Activated T-cell treated with anti-CD3 and anti-CD28 coated beads, Interleukin-2, amount 50 U/mL, for 72 hours (primary cell): Measurements from ENCODE around the gene SH3PXD2B. TPM values are rescaled to one million over a fixed set of nuclear protein-coding genes. Genes with fewer than 3 reads are reported as not detected.

ENCODE experiments used
- ATAC-seq, 2 donors: fragments of 150-1000 bp; cut with Tn5 transposase; replicated peaks in 1 of 2; 2 replicates each; pipeline ENCODE4 v1.10.0; 2021; ENCODE audit warnings: moderate library complexity in 2 of 2, mild to moderate bottlenecking in 1 of 2
- DNase-seq, 2 donors: peaks; one replicate each; pipeline ENCODE4 v3.0.0; 2021 to 2022; ENCODE audit warnings: mixed read lengths in 1 of 2
- H3K27ac Mint-ChIP-seq: one replicate; pipeline ENCODE4 v1.8.0; 2022; ENCODE audit warnings: mild to moderate bottlenecking, moderate library complexity, mixed read lengths
- H3K27me3 Mint-ChIP-seq: one replicate; pipeline ENCODE4 v1.8.0; 2022; ENCODE audit warnings: low read depth, mixed read lengths
- H3K36me3 Mint-ChIP-seq, 2 donors: one replicate each; pipeline ENCODE4 v1.8.0; 2022; ENCODE audit warnings: mixed read lengths in 2 of 2, mild to moderate bottlenecking in 1 of 2; ENCODE audit not compliant: insufficient read depth in 2 of 2
- H3K4me1 Mint-ChIP-seq: one replicate; pipeline ENCODE4 v1.8.0; 2022; ENCODE audit warnings: low read depth, mixed read lengths
- H3K4me3 Mint-ChIP-seq, 2 donors: one replicate each; pipeline ENCODE4 v1.8.0; 2022; ENCODE audit warnings: mild to moderate bottlenecking in 2 of 2, mixed read lengths in 2 of 2, moderate library complexity in 2 of 2
- H3K9me3 Mint-ChIP-seq, 2 donors: one replicate each; pipeline ENCODE4 v1.8.0; 2022; ENCODE audit warnings: mixed read lengths in 2 of 2
- total RNA-seq, 2 donors: library from RNA; stranded (reverse); gene quantifications; one replicate each; pipeline ENCODE4 v1.2.3, GENCODE V29; 2022

SH3PXD2B gene
- total RNA-seq, 2 donors from 2014 or later = 0.49 to 1.3 TPM

DNA sequence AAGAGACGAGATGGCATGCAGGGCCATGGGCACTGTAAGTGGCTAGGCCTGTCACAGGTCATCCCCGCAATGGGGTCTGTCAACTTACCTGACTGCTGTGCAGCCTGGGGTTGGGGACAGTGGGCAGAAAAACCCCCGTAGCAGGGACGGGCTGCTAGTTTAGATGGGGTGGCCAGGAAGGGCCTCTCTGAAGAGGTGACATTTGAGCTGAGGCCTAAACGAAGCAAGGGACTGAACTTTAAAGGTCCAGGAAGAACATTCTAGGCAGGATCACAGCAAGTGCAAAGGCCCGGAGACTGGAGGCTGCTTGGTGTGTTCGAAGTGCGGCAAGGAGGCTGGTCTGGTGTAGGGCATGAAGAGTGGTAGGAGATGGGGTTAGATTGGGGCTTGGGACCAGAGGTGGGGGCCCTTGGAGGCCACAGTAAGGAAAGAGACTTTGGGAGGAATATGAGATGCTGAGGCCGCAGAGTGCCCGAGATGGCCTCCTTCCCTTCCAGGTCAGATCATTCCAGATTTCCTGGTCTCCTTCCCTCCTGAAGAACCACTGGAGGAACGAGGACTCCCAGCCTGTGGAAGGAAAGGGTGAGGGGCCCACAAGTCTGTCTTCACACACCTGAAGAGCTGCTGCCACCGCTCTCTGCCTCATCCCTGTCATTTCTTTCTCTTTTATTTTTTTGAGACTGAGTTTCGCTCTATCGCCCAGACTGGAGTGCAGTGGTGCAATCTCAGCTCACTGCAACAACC lies 37.9 kb upstream of the SH3PXD2B start:
- Mint-ChIP-seq H3K27ac (no peak overlapping the region), H3K9me3 (no peaks in the 10 kb centered on the region), H3K27me3 (peaks cover 6% of the 10 kb centered on the region), H3K4me1 (no peaks in the 10 kb centered on the region), H3K4me3 (no peak overlapping the region), H3K36me3 (no peaks in the 10 kb centered on the region)
- no peak for ATAC-seq
- no peak for DNase-seq

GRCh38 chr5:172491481-172491880 lies 37.2 kb upstream of the SH3PXD2B start:
- H3K9me3 Mint-ChIP-seq = no peaks in the 10 kb centered on the region
- no peaks in the 10 kb centered on the region for H3K4me1 Mint-ChIP-seq
- no peak for DNase-seq
- no peak overlapping the region for H3K4me3 Mint-ChIP-seq
- no peak for ATAC-seq
- H3K27me3 Mint-ChIP-seq = peaks cover 8% of the 10 kb centered on the region
- H3K27ac Mint-ChIP-seq = no peak overlapping the region
- H3K36me3 Mint-ChIP-seq = no peaks in the 10 kb centered on the region

DNA sequence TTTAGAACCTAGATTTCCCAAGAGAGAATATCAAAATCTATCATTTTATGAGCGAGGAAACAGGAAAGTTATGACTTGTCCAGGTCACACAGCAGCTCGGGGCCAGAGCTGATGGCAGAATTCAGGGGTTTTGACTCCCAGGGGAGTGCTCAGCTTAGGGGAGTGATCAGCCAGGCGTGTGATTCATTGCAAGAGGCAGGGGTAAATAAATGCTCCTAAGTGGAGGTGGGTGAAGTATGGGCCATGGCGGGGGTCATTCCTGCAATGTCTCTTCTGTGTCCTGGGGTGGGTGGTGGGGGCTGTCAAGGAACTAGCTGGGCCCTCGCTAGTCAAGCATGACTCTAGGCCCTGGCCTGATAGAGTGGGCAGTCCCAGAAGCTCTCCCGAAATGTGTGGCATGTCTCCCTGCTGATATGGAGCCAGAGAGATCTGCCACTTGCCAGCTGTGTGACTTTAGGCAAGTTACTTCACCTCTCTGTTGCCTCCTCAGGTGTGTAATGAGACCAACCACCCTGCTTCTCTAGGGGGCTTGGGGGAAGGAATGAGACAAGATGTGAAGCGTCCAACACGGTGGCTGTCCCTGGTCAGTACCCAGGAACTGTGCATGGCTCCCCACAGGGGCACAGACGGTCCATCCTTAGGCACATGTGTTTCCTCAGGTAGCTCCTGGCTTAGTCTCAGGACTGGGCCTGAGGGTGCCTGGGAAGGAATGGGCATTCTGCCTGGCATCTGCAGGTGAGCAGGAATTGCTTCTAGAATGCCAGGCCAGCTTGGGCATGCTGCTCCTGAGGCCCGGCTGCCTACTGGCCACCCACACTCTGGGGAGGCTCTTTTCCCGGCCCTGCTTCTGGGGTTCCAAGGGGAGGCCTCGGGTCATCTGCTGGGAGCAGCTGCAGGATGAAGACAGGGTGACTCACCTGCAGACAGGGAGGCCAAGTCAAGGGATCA lies 36.5 kb upstream of the SH3PXD2B start:
- Mint-ChIP-seq H3K4me1 (no peaks in the 10 kb centered on the region), H3K4me3 (no peak overlapping the region), H3K27ac (no peak overlapping the region), H3K36me3 (no peaks in the 10 kb centered on the region), H3K9me3 (no peaks in the 10 kb centered on the region), H3K27me3 (peaks cover 5% of the 10 kb centered on the region)
- ATAC-seq (no peak), DNase-seq (no peak)

GRCh38 chr5:172488221-172488620 lies 33.9 kb upstream of the SH3PXD2B start:
- ATAC-seq (no peak), DNase-seq (no peak)
- Mint-ChIP-seq H3K27me3 (peaks cover 5% of the 10 kb centered on the region), H3K4me3 (no peak overlapping the region), H3K4me1 (no peaks in the 10 kb centered on the region), H3K27ac (no peak overlapping the region), H3K36me3 (no peaks in the 10 kb centered on the region), H3K9me3 (peaks cover 2 to 6% of the 10 kb centered on the region in 2 donors)

- H3K27me3 Mint-ChIP-seq = peaks cover 5% of the 10 kb centered on the region
- no peaks in the 10 kb centered on the region for H3K4me1 Mint-ChIP-seq
- no peak overlapping the region for H3K27ac Mint-ChIP-seq
- H3K4me3 Mint-ChIP-seq = no peak overlapping the region
- H3K9me3 Mint-ChIP-seq = peaks cover 2 to 6% of the 10 kb centered on the region in 2 donors
- H3K36me3 Mint-ChIP-seq = no peaks in the 10 kb centered on the region
- ATAC-seq (no peak), DNase-seq (no peak)
These were observed 33.3 kb upstream of the SH3PXD2B start for GRCh38 chr5:172487671-172488070.

DNA sequence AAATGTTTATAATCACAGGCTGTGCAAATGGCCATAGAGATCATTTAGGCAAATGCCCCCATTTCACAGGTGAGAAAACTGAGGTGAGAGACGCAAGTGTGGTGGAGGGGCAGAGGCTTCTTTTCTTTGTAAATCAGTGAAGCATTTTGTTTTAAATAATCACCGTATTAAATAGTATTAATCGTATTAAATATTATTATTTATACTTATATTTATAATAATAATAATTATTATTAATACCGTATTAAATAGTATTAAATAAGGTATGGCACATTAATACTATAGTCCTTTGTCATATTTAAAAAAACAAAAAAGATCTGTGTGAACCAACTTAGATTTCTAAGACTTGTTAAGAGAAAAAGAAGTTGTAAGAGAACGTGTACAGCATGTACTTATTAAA lies 32.6 kb upstream of the SH3PXD2B start:
- ATAC-seq (no peak), DNase-seq (no peak)
- H3K27ac Mint-ChIP-seq = no peak overlapping the region
- H3K9me3 Mint-ChIP-seq = peaks cover 2 to 6% of the 10 kb centered on the region in 2 donors
- H3K4me3 Mint-ChIP-seq = no peak overlapping the region
- no peaks in the 10 kb centered on the region for H3K4me1 Mint-ChIP-seq
- H3K36me3 Mint-ChIP-seq = no peaks in the 10 kb centered on the region
- H3K27me3 Mint-ChIP-seq = peaks cover 5% of the 10 kb centered on the region

GRCh38 chr5:172486451-172486850 lies 32.1 kb upstream of the SH3PXD2B start:
- no peak for DNase-seq
- Mint-ChIP-seq H3K4me1 (no peaks in the 10 kb centered on the region), H3K9me3 (peaks cover 2 to 6% of the 10 kb centered on the region in 2 donors), H3K36me3 (no peaks in the 10 kb centered on the region), H3K4me3 (no peak overlapping the region), H3K27ac (no peak overlapping the region), H3K27me3 (peaks cover 5% of the 10 kb centered on the region)
- ATAC-seq = no peak

DNA sequence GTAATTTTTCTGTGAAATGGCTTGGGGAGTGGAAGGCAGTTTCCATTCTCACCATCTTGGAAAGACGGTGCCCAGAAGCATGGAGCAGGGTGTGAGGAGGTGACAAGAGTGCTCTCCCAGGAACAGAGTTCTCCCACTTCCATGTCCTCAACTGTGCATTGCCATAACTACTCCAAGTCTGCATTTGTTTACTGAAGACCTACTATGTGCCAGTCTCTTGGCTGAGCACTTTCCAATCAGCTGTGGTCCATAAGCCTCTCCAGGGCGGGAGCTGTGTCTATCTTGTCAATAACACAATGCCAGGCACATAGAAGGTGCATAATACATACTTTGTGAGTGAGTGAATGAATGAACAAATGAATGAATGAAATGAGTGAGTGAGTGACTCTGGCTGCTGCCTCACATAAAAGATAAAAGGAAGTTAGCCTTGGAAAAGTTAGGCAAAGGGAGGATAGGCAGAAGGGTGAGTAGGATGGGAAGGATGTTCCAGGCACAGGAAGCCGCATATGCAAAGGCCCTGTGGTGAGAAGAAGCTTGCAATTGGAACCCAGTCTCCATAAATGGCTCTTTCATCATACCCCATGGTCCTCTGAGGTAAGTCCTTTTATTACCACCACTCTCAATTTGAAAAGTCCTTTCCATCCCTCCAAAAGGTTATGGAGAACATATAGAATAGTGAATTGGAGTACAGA lies 31.3 kb upstream of the SH3PXD2B start:
- Mint-ChIP-seq H3K4me3 (no peak overlapping the region), H3K9me3 (peaks cover 2 to 6% of the 10 kb centered on the region in 2 donors), H3K36me3 (no peaks in the 10 kb centered on the region), H3K27ac (no peak overlapping the region), H3K27me3 (peaks cover 5% of the 10 kb centered on the region), H3K4me1 (no peaks in the 10 kb centered on the region)
- ATAC-seq (no peak), DNase-seq (no peak)

DNA sequence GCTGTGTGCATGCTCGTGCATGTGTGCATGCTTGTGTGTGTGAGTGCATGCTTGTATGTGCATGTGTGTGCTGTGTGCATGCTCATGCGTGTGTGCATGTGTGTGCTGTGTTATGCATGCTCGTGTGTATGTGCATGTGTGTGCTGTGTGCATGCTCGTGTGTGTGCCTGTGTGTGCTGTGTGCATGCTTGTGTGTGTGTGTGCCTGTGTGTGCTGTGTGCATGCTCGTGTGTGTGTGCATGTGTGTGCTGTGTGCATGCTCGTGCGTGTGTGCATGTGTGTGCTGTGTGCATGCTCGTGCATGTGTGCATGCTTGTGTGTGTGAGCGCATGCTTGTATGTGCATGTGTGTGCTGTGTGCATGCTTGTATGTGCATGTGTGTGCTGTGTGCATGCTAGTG lies 30.3 kb upstream of the SH3PXD2B start:
- ATAC-seq (no peak), DNase-seq (no peak)
- H3K9me3 Mint-ChIP-seq = peaks cover 2 to 6% of the 10 kb centered on the region in 2 donors
- no peak overlapping the region for H3K27ac Mint-ChIP-seq
- no peak overlapping the region for H3K4me3 Mint-ChIP-seq
- peaks cover 5% of the 10 kb centered on the region for H3K27me3 Mint-ChIP-seq
- H3K36me3 Mint-ChIP-seq = no peaks in the 10 kb centered on the region
- H3K4me1 Mint-ChIP-seq = no peaks in the 10 kb centered on the region

GRCh38 chr5:172482156-172483020 lies 28.1 kb upstream of the SH3PXD2B start:
- H3K4me1 Mint-ChIP-seq = no peaks in the 10 kb centered on the region
- no peaks in the 10 kb centered on the region for H3K36me3 Mint-ChIP-seq
- H3K27ac Mint-ChIP-seq = no peak overlapping the region
- H3K27me3 Mint-ChIP-seq = peaks cover 5% of the 10 kb centered on the region
- no peak for DNase-seq
- H3K9me3 Mint-ChIP-seq = peaks cover 2 to 6% of the 10 kb centered on the region in 2 donors
- H3K4me3 Mint-ChIP-seq = no peak overlapping the region
- ATAC-seq = no peak

DNA sequence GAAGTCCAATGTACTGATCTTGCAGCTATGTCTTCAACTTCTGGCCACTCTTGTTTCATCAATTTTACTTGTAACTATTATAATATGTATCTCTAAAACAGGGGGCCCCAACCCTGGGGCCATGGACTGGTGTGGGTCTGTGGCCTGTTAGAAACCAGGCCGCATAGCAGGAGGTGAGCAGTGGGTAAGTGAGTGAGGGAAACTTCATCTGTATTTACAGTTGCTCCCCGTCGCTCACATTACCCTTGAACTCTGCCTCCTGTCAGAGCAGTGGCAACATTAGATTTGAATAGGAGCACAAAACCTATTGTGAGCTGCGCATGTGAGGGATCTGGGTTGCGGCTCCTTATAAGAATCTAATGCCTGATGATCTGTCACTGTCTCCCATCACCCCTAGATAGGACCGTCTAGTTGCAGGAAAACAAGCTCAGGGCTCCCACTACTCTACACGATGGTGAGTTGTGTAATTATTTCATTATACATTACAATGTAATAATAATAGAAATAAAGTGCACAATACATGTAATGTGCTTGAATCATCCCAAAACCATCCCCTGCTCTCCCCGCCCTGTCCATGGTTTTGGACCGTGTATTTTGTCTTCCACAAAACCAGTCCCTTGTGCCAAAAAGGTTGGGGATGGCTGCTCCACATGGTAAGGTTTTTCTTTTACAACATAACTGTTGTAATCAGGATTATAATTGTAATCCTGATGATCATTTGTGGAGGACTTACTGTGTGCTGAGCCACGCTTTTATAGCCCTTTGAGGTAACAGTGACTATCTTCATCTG lies 26.9 kb upstream of the SH3PXD2B start:
- Mint-ChIP-seq H3K4me1 (no peaks in the 10 kb centered on the region), H3K27ac (no peak overlapping the region), H3K9me3 (peaks cover 2 to 6% of the 10 kb centered on the region in 2 donors), H3K4me3 (no peak overlapping the region), H3K27me3 (no peaks in the 10 kb centered on the region), H3K36me3 (no peaks in the 10 kb centered on the region)
- ATAC-seq (no peak), DNase-seq (no peak)

- DNase-seq (no peak), ATAC-seq (no peak)
- Mint-ChIP-seq H3K9me3 (peaks cover 0 to 3% of the 10 kb centered on the region in 2 donors), H3K36me3 (no peaks in the 10 kb centered on the region), H3K4me1 (no peaks in the 10 kb centered on the region), H3K4me3 (no peak overlapping the region), H3K27me3 (no peaks in the 10 kb centered on the region), H3K27ac (no peak overlapping the region)
These were observed 25.4 kb upstream of the SH3PXD2B start for GRCh38 chr5:172479784-172480115.
